Measurements from ENCODE around the gene EFNA4.

DNA sequence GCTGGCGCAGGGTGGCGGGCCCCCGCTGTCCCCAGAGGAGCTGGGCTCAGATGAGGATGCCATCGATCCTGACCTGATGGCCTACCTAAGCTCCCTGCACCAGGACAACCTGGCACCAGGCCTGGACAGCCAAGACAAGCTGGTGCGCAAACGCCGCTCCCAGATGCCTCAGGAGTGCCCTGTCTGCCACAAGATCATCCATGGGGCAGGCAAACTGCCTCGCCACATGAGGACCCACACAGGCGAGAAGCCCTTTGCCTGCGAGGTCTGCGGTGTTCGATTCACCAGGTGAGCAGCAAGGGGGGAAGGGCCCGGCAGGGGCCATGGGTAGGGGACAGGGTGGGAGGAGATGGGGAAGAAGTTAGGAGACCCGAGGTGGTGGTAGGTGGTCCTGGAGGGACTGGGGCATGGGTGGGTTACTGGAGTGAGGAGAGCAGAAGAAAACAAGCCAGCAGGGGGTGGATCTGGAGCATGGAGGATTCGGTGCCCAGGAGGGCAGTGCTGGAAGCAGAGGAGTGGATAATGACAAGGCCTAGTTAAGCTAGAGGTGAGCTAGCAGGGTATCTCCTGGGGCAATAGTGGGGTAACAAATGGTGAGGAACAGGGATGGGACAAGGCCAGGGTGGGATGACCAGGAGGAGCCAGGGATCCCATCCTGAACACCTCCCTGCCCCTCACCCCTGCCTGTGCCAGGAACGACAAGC is 47.9 kb upstream of the EFNA4 start:
- TF ChIP-seq, protein P1, sequence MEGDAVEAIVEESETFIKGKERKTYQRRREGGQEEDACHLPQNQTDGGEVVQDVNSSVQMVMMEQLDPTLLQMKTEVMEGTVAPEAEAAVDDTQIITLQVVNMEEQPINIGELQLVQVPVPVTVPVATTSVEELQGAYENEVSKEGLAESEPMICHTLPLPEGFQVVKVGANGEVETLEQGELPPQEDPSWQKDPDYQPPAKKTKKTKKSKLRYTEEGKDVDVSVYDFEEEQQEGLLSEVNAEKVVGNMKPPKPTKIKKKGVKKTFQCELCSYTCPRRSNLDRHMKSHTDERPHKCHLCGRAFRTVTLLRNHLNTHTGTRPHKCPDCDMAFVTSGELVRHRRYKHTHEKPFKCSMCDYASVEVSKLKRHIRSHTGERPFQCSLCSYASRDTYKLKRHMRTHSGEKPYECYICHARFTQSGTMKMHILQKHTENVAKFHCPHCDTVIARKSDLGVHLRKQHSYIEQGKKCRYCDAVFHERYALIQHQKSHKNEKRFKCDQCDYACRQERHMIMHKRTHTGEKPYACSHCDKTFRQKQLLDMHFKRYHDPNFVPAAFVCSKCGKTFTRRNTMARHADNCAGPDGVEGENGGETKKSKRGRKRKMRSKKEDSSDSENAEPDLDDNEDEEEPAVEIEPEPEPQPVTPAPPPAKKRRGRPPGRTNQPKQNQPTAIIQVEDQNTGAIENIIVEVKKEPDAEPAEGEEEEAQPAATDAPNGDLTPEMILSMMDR (IDR thresholded peaks at IDR 0.05): no peak
- no peak for TF ChIP-seq EZH2 (IDR thresholded peaks at IDR 0.05; ENCODE audit: borderline replicate concordance, insufficient read depth, low read depth, low read length, poor library complexity, severe bottlenecking)
